Effector CD8-positive, alpha-beta T cell (primary cell): ENCODE measurements around the gene TENT4A.
"Not testable (repeated sequence)": the region's sequence is repeated elsewhere in the genome, so short reads cannot be mapped to it uniquely, and the experiment has no call there.

Experiments
- DNase-seq: peaks from one replicate; lab custom pipeline; 2025; lab: John Stamatoyannopoulos, UW

TENT4A gene

GRCh38 chr5:6768590-6769230 is 55.5 kb downstream of the TENT4A start:
- DNase-seq = no peak

- no peak for DNase-seq
These were observed 57.8 kb downstream of the TENT4A start for GRCh38 chr5:6770826-6771607.

- DNase-seq = no peak
These were observed 59.7 kb downstream of the TENT4A start for GRCh38 chr5:6772886-6773285.

GRCh38 chr5:6773342-6774035 is 60.3 kb downstream of the TENT4A start:
- no peak for DNase-seq

- not testable (repeated sequence) for DNase-seq
These were observed 61.0 kb downstream of the TENT4A start for GRCh38 chr5:6774207-6774606.

- no peak for DNase-seq
These were observed 61.5 kb downstream of the TENT4A start for GRCh38 chr5:6774721-6775204.

GRCh38 chr5:6775571-6775970 is 62.3 kb downstream of the TENT4A start:
- no peak for DNase-seq

- DNase-seq = no peak
These were observed 67.7 kb downstream of the TENT4A start for GRCh38 chr5:6780802-6781391.

- DNase-seq = no peak
These were observed 68.5 kb downstream of the TENT4A start for GRCh38 chr5:6781716-6782115.

- DNase-seq = no peak
These were observed 70.6 kb downstream of the TENT4A start for GRCh38 chr5:6783787-6784186.

- DNase-seq = no peak
These were observed 71.2 kb downstream of the TENT4A start for GRCh38 chr5:6784481-6784880.

- no peak for DNase-seq
These were observed 72.1 kb downstream of the TENT4A start for GRCh38 chr5:6785161-6785860.

- no peak for DNase-seq
These were observed 72.6 kb downstream of the TENT4A start for GRCh38 chr5:6785861-6786180.

GRCh38 chr5:6786786-6787495 is 73.7 kb downstream of the TENT4A start:
- no peak for DNase-seq

- DNase-seq = no peak
These were observed 74.7 kb downstream of the TENT4A start for GRCh38 chr5:6787941-6788340.

GRCh38 chr5:6788439-6788838 is 75.2 kb downstream of the TENT4A start:
- DNase-seq = no peak

GRCh38 chr5:6788956-6789649 is 75.9 kb downstream of the TENT4A start:
- no peak for DNase-seq

GRCh38 chr5:6790346-6790865 is 77.2 kb downstream of the TENT4A start:
- DNase-seq = no peak

- DNase-seq = no peak
These were observed 77.8 kb downstream of the TENT4A start for GRCh38 chr5:6791031-6791430.

- no peak for DNase-seq
These were observed 79.1 kb downstream of the TENT4A start for GRCh38 chr5:6792376-6792775.
